Loucy (cell line): ENCODE results near the gene USH1G.

Experiments used
- H2AFZ ChIP-seq: fragments of 200-600 bp; sonication (generic); 2 replicates; pipeline ENCODE4 v1.6.0; 2016; ENCODE audit warnings: antibody characterized with exemption, mild to moderate bottlenecking, low read length, moderate library complexity
- H3F3A ChIP-seq: fragments of 200-600 bp; 2 replicates; pipeline ENCODE4 v1.6.0; 2016; ENCODE audit warnings: antibody characterized with exemption, low read depth, mild to moderate bottlenecking
- H3K27me3 ChIP-seq: fragments of 200-600 bp; sonication (generic); 2 replicates; pipeline ENCODE4 v1.6.1; 2014; ENCODE audit warnings: low read length, mild to moderate bottlenecking; ENCODE audit not compliant: insufficient read depth, poor library complexity, severe bottlenecking
- H3K36me3 ChIP-seq: fragments of 200-600 bp; sonication (generic); 2 replicates; pipeline ENCODE4 v1.6.1; 2016; ENCODE audit warnings: low read length; ENCODE audit not compliant: insufficient read depth
- H3K4me1 ChIP-seq: fragments of 200-600 bp; sonication (generic); 2 replicates; pipeline ENCODE4 v1.5.1; 2014; ENCODE audit warnings: low read length, mild to moderate bottlenecking; ENCODE audit not compliant: insufficient read depth, poor library complexity, severe bottlenecking
- H3K4me2 ChIP-seq: fragments of 200-600 bp; sonication (generic); 2 replicates; pipeline ENCODE4 v1.6.0; 2014; ENCODE audit warnings: antibody characterized with exemption, low read length, low read depth, mild to moderate bottlenecking; ENCODE audit not compliant: poor library complexity, severe bottlenecking
- H3K4me3 ChIP-seq: fragments of 200-600 bp; sonication (generic); 2 replicates; pipeline ENCODE4 v1.5.1; 2014; ENCODE audit warnings: low read length, mild to moderate bottlenecking, mixed read lengths; ENCODE audit not compliant: poor library complexity, severe bottlenecking
- H3K79me2 ChIP-seq: fragments of 200-600 bp; sonication (generic); 2 replicates; pipeline ENCODE4 v1.6.1; 2014; ENCODE audit warnings: low read length; ENCODE audit not compliant: insufficient read depth
- H3K9ac ChIP-seq: fragments of 200-600 bp; sonication (generic); 2 replicates; pipeline ENCODE4 v1.6.0; 2014; ENCODE audit warnings: mild to moderate bottlenecking, low read depth, low read length, moderate library complexity; ENCODE audit not compliant: poor library complexity, severe bottlenecking
- H3K9me2 ChIP-seq: fragments of 200-600 bp; sonication (generic); replicated peaks from 2 replicates; pipeline ENCODE4 v1.6.1; 2016; ENCODE audit warnings: low read depth, low read length, mixed read lengths
- H3K9me3 ChIP-seq: fragments of 200-600 bp; sonication (generic); 2 replicates; pipeline ENCODE4 v1.6.1; 2014; ENCODE audit warnings: mild to moderate bottlenecking, antibody characterized with exemption, low read length, low read depth; ENCODE audit not compliant: insufficient read depth
- H4K20me1 ChIP-seq: fragments of 200-600 bp; sonication (generic); 2 replicates; pipeline ENCODE4 v1.6.0; 2014; ENCODE audit warnings: antibody characterized with exemption, low read length, mild to moderate bottlenecking; ENCODE audit not compliant: insufficient read depth, poor library complexity, severe bottlenecking
- EZH2phosphoT487 ChIP-seq: fragments of 200-600 bp; IDR thresholded peaks from 2 replicates; pipeline ENCODE4 v1.6.1; 2018; ENCODE audit warnings: antibody characterized with exemption, mild to moderate bottlenecking, moderate library complexity, borderline replicate concordance
- TF ChIP-seq, protein P1 (sequence below): fragments of 200-600 bp; sonication (generic); conservative IDR thresholded peaks from 2 replicates; pipeline ENCODE4 v1.5.1; 2014; ENCODE audit warnings: mild to moderate bottlenecking, antibody characterized with exemption, low read length

USH1G gene

GRCh38 chr17:74919440-74920305, 3.4 kb downstream of the USH1G start:
- Histone ChIP-seq H3K79me2 (no peaks in the 10 kb centered on the region), H3K4me1 (no peaks in the 10 kb centered on the region), H3K27me3 (no peaks in the 10 kb centered on the region), H3F3A (no peaks in the 10 kb centered on the region), H3K36me3 (no peaks in the 10 kb centered on the region), H3K4me3 (no peak overlapping the region), H3K9me2 (no peaks in the 10 kb centered on the region), H3K4me2 (no peak overlapping the region), H3K9me3 (no peaks in the 10 kb centered on the region), H2AFZ (no peak overlapping the region), H4K20me1 (no peaks in the 10 kb centered on the region), H3K9ac (no peak overlapping the region)
- TF ChIP-seq, protein P1, sequence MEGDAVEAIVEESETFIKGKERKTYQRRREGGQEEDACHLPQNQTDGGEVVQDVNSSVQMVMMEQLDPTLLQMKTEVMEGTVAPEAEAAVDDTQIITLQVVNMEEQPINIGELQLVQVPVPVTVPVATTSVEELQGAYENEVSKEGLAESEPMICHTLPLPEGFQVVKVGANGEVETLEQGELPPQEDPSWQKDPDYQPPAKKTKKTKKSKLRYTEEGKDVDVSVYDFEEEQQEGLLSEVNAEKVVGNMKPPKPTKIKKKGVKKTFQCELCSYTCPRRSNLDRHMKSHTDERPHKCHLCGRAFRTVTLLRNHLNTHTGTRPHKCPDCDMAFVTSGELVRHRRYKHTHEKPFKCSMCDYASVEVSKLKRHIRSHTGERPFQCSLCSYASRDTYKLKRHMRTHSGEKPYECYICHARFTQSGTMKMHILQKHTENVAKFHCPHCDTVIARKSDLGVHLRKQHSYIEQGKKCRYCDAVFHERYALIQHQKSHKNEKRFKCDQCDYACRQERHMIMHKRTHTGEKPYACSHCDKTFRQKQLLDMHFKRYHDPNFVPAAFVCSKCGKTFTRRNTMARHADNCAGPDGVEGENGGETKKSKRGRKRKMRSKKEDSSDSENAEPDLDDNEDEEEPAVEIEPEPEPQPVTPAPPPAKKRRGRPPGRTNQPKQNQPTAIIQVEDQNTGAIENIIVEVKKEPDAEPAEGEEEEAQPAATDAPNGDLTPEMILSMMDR, result no peak
- no peak for TF ChIP-seq EZH2phosphoT487

- no peaks in the 10 kb centered on the region for H3K36me3 ChIP-seq
- no peaks in the 10 kb centered on the region for H4K20me1 ChIP-seq
- no peaks in the 10 kb centered on the region for H3K27me3 ChIP-seq
- no peak overlapping the region for H2AFZ ChIP-seq
- no peak overlapping the region for H3K9ac ChIP-seq
- H3K9me2 ChIP-seq, result no peaks in the 10 kb centered on the region
- no peak overlapping the region for H3K4me2 ChIP-seq
- no peaks in the 10 kb centered on the region for H3K9me3 ChIP-seq
- H3K4me3 ChIP-seq, result no peak overlapping the region
- no peaks in the 10 kb centered on the region for H3K79me2 ChIP-seq
- H3K4me1 ChIP-seq, result no peaks in the 10 kb centered on the region
- TF ChIP-seq EZH2phosphoT487, result no peak
- TF ChIP-seq, protein P1, result no peak
- H3F3A ChIP-seq, result no peaks in the 10 kb centered on the region
Observed at GRCh38 chr17:74918906-74919305, 4.1 kb downstream of the USH1G start.

DNA sequence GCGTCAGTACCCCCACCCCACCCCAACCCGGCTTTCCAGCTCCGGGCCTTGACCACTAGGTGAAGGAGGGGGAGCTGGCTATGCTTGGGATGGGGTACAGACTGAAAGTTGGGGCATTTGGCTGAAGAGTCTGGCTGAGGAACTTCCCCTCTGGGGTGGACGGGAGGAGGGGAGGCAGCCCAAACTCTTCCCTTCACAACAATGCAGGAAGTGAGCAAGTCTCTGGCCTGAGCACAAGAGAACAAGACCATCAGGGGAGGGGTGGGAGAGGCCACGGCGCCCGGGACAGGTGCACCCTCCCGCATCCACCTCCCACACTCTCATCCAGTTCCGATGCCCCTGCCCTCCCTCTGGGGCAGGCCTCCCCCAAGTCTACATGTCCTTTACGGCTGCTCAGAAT, 5.6 kb downstream of the USH1G start:
- no peak overlapping the region for H2AFZ ChIP-seq
- TF ChIP-seq EZH2phosphoT487, result no peak
- TF ChIP-seq, protein P1, result no peak

More for the DNA sequence above, 5.6 kb downstream of the USH1G start:
- Histone ChIP-seq H3K9ac (no peak overlapping the region), H3K27me3 (no peaks in the 10 kb centered on the region), H3K4me3 (no peak overlapping the region), H3K9me3 (no peaks in the 10 kb centered on the region), H4K20me1 (no peaks in the 10 kb centered on the region), H3F3A (no peaks in the 10 kb centered on the region), H3K4me2 (no peak overlapping the region), H3K4me1 (no peaks in the 10 kb centered on the region), H3K36me3 (no peaks in the 10 kb centered on the region), H3K79me2 (no peaks in the 10 kb centered on the region), H3K9me2 (no peaks in the 10 kb centered on the region)
